ENCODE results near the gene CDHR2.

DNA sequence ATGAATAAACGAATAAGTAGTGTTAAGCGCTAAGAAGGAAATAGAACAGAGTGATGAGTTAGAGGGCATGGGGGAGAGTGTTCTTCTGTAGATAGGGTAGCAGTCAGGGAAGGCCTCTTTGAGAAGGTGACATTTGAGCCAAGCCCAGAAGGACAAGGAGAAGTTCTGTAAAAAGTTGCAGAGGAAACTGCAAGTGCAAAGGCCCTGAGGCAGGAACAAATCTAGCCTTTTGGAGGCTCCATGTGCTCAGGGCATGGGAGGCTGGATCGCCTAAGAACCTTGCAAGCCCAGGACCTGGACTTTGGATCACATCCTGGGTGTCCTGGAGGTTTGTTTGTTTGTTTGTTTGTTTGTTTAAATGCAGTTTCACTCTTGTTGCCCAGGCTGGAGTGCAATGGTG lies 89.3 kb downstream of the CDHR2 start:
- TF ChIP-seq, protein P1, sequence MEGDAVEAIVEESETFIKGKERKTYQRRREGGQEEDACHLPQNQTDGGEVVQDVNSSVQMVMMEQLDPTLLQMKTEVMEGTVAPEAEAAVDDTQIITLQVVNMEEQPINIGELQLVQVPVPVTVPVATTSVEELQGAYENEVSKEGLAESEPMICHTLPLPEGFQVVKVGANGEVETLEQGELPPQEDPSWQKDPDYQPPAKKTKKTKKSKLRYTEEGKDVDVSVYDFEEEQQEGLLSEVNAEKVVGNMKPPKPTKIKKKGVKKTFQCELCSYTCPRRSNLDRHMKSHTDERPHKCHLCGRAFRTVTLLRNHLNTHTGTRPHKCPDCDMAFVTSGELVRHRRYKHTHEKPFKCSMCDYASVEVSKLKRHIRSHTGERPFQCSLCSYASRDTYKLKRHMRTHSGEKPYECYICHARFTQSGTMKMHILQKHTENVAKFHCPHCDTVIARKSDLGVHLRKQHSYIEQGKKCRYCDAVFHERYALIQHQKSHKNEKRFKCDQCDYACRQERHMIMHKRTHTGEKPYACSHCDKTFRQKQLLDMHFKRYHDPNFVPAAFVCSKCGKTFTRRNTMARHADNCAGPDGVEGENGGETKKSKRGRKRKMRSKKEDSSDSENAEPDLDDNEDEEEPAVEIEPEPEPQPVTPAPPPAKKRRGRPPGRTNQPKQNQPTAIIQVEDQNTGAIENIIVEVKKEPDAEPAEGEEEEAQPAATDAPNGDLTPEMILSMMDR (IDR thresholded peaks at IDR 0.05 in 4 of 5, conservative IDR thresholded peaks at IDR 0.05 in 1 of 5), result no peak
- TF ChIP-seq POLR2A (IDR thresholded peaks at IDR 0.05), result no peak

Measured in gastrocnemius medialis (tissue), 4 donors.